ENCODE results near the gene ZCCHC14.
"Not testable (repeated sequence)": the region's sequence is repeated elsewhere in the genome, so short reads cannot be mapped to it uniquely, and the experiment has no call there.

Gene ZCCHC14

DNA sequence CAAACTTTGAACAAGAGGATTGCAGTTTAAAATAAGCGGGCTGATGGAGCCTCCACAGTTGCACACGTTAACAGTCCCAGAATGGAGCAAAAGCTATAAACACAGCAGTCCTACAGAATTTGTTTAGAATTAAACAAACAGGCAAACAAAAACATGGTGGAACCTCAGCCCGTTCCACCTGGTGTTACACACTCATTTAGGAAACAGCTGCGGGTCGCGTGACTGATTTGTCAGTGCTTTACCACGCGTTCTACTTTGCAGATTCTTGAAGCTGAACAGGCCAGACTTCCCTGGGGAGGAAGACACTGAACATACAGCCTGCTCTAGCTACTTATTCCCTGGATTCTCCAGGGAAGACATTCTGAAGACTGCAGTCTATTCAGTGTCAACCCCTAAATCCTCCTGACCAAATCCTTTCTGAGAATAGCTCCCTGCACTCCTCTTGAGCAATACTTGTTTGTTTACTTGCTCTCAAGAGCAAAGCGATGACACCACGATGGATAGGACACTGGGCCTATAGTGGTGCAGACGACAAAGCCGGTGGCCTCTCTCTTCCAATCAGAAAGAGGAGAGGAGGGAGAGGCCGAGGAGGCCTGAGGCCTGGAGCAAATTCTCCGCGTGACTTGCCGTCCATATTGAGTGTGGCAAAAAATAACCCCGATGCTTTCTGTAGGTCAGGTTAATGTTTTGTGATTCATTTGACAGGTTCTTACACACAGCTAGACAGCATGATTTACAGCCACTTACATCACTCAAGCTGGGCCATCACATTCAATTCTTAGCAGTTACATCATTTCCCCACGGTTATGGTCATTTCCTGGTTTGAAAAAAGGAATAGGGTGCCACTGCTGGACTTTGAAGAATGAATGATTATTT lies 104.6 kb downstream of the ZCCHC14 start:
- peak overlapping the region; percentile 11 for H3K4me3 ChIP-seq (ENCODE audit: low read length)
- TF ChIP-seq, protein P1, sequence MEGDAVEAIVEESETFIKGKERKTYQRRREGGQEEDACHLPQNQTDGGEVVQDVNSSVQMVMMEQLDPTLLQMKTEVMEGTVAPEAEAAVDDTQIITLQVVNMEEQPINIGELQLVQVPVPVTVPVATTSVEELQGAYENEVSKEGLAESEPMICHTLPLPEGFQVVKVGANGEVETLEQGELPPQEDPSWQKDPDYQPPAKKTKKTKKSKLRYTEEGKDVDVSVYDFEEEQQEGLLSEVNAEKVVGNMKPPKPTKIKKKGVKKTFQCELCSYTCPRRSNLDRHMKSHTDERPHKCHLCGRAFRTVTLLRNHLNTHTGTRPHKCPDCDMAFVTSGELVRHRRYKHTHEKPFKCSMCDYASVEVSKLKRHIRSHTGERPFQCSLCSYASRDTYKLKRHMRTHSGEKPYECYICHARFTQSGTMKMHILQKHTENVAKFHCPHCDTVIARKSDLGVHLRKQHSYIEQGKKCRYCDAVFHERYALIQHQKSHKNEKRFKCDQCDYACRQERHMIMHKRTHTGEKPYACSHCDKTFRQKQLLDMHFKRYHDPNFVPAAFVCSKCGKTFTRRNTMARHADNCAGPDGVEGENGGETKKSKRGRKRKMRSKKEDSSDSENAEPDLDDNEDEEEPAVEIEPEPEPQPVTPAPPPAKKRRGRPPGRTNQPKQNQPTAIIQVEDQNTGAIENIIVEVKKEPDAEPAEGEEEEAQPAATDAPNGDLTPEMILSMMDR (conservative IDR thresholded peaks at IDR 0.05; ENCODE audit: low read depth, low read length) = no peak
- DNase-seq (ENCODE audit: low read depth) = peak; percentile 99

DNA sequence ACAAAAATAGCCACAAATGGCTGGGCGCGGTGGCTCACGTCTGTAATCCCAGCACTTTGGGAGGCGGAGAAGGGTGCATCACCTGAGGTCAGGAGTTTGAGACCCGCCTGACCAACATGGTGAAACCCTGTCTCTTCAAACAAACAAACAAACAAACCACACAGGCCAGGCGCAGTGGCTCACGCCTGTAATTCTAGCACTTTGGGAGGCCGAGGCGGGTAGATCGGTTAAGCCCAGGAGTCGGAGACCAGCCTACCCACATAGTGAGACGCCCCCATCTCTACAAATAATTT lies 108.0 kb downstream of the ZCCHC14 start:
- DNase-seq (ENCODE audit: low read depth) = not testable (repeated sequence)
- peak overlapping the region; percentile 76 for H3K4me3 ChIP-seq (ENCODE audit: low read length)

DNA sequence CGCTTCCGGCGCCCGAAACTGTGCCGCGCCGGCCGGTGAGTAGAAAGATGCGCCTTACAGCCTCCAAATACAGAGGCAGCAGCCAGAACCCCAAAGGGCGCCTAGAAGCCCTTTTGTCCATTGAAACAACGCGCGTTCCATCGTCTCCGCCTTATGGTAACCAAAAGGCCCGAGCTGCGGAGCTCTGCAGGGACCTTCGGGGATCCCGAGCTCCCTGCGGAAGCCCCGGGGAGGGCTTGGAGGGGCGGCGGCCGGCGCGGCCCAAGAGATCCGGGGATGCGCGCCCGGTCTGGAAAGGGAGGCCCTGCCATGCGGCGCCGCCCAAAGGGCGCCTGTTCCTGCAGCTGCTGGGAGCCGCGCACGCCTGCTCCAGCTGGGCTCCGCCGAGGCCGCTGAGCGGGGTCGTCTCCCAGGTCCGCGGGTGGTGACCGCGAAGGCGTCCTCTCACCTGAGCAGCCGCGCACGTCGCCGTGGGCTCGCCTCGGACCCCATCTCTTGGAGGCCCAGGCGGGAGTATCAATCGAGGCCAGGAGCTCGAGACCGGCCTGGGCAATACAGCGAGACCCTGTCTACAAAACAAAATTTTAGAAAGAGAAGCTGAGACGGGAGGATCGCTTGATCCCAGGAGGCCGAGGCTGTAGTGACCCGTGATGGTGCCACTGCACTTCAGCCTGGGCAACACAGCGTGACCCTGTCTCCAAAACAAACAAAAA lies 108.5 kb downstream of the ZCCHC14 start:
- DNase-seq (ENCODE audit: low read depth) = no peak
- TF ChIP-seq, protein P1 (conservative IDR thresholded peaks at IDR 0.05; ENCODE audit: low read depth, low read length) = no peak
- H3K4me3 ChIP-seq (ENCODE audit: low read length) = peak overlapping the region; percentile 76

DNA sequence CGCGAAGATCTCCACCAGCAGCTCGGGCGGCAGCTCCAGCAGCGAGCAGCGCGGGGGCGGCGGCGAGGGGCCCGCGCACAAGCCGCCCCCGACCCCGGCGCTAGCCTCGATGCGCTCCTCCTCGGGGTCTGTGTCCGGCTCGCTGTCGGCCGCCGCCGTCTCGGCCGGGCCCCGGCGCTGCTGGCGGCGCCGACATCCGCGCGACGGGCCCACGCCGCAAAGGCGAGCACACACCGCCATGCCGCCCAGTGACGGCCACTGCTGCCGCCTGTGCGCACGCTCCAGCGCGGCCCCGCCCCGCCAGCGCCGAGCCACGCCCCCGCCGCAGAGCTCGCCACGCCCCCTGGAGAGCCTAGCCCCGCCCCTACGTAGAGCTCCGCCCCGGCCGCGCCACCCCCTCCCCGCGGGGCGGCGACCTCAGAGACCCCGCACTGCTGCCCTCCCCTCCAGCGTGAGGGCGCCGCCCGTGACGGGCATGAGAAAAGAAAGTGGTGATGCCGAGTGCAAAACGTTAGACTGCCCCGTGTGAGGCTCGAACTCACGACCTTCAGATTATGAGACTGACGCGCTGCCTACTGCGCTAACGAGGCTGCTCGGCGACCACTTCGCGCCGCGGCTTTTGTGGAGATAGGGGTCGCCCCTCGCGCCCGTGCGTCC lies 109.2 kb downstream of the ZCCHC14 start, which contains the start of gene FBXO31:
FBXO31 (minus strand) TSS at position 272 of the 657 bp plus-strand sequence; CDS start at position 240, 32 bp downstream.
- H3K4me3 ChIP-seq (ENCODE audit: low read length) = peak within 1 kb of the TSS; percentile 76
- peak; percentile 62 for DNase-seq (ENCODE audit: low read depth)
- TF ChIP-seq, protein P1 (conservative IDR thresholded peaks at IDR 0.05; ENCODE audit: low read depth, low read length) = no peak

DNA sequence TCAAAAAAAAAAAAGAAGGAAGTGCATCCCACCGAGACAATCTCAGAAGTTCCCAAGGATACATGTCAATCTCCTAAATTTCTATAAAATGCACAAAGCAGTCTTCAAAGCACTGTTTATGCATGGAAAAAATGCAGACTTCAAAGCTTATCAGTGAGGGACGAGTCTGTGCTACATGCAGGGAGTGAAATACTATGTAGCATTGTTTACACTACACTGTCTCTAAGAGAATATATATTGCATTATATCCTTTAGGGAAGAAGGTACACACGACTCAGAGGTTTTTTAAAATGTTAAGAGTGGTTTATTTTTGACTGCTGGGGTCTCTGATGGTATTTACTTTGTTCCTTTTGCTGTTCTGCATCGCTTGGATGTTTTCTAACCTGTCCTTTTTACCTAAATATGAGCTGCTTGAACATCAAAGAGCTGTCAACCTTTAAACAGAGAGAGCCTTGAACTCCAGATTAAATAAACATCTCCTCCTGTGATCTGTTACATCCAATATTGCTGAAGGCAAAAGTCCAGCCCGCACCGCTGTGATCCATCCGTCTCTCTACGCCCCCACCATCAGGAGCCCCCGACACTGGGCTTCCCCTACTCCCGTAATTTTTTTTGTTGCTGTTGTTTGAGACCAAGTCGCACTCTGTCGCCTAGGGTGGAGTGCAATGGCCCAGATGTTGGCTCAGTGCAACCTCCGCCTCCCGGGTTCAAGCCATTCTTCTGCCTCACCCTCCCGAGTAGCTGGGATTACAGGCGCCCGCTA lies 110.6 kb downstream of the ZCCHC14 start:
- DNase-seq (ENCODE audit: low read depth) = no peak
- TF ChIP-seq, protein P1 (conservative IDR thresholded peaks at IDR 0.05; ENCODE audit: low read depth, low read length) = no peak
- peak overlapping the region; percentile 59 for H3K4me3 ChIP-seq (ENCODE audit: low read length)

DNA sequence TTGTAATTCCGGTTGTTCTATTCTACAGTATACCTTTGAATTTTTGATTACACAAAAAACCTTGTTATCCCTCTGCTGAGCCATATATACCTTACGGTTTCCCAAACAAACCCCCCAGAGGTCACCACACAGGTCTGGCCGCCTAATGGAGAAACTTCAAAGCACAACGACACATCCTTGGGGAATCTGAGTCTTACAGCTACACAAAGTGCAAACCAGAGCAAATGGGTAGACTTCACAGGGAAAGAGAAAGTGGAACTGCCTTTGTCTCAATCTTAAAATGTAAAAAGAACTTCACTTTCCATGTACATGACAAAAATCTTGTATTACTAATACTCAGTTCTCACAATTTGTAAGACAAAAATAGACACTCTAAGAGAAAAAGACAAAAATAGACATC lies 111.9 kb downstream of the ZCCHC14 start:
- no peak for DNase-seq (ENCODE audit: low read depth)
- no peak overlapping the region for H3K4me3 ChIP-seq (ENCODE audit: low read length)
- TF ChIP-seq, protein P1 (conservative IDR thresholded peaks at IDR 0.05; ENCODE audit: low read depth, low read length) = peak; percentile 13

DNA sequence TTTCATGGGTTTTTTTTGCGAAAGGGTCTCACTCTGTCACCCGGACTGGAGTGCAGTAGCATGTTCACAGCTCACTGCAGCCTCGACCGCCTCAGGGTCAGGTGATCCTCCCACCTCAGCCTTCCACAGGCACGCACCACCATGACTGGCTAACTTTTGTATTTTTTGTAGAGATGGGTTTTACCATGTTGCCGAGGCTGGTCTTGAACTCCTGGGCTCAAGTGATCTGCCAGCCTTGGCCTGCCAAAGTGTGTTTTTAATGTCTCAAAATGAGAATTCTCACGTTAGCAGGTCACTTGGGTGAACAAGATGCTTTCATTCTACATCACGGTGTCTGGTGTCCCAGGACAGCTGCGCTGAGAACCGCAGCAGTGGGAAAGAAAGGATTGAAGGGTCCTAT lies 112.4 kb downstream of the ZCCHC14 start:
- no peak for DNase-seq (ENCODE audit: low read depth)
- H3K4me3 ChIP-seq (ENCODE audit: low read length) = no peak overlapping the region
- TF ChIP-seq, protein P1 (conservative IDR thresholded peaks at IDR 0.05; ENCODE audit: low read depth, low read length) = no peak

DNA sequence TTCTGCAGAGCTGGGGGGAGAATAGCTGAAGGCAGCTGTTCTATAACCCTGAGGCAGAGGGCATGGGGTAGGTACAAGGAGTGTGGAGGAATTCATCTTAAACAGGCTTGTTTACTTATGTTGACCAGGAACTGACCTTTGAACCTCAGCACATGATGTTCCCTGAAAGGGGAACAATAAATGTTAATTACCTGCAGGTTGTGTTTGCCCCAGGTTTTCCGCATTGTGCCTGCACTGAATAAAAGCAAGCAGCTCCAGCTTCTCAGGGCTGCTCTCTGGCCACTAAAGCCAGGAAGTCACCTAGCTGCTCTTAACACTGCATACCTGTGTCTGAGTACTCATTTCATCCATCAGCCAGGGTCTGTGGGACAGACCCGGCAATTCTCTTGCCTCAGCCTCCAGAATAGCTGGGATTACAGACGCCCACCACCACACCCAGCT lies 113.5 kb downstream of the ZCCHC14 start:
- DNase-seq (ENCODE audit: low read depth); H3K4me3 ChIP-seq (ENCODE audit: low read length): not testable (repeated sequence)

All from retinal pigment epithelial cell (primary cell).